Heart left ventricle (tissue), 13 donors: ENCODE measurements around the gene TCF23.

ENCODE experiments used
- POLR2A ChIP-seq, 2 donors: fragments of 450-650 bp; IDR thresholded peaks; one replicate each; pipeline ENCODE4 v1.6.1; 2017; ENCODE audit warnings: antibody characterized with exemption in 2 of 2, mild to moderate bottlenecking in 2 of 2, moderate library complexity in 2 of 2
- TF ChIP-seq, protein P1 (sequence below), 12 donors: fragments of 200-600 bp; sonication (generic) in 4 of 12; IDR thresholded peaks; one replicate each; pipeline versions ENCODE4 v1.5.0 to v1.8.0; 2018 to 2022; ENCODE audit warnings: antibody characterized with exemption in 12 of 12, mild to moderate bottlenecking in 5 of 12
- donor health status: ischemic (EF 13 %, LVEDD 7.1; RV severe dilation, severe dysfunction).
- donor health status: DM: no; HTN: yes; CAD: no.
- donor health status: DM: no; HTN: no; CAD: no.
- donor health status: ischemic (EF 25% LVEDD 6.9; RV normal size, moderate dysfunction).
- donor health status: ischemic (EF 25% LVEDD 5.7; RV mildly dilated, moderate dysfunction).
- donor health status: ischemic (EF 35%, LVEDD 5.7; RV mildly dilated, moderate dysfunction).
- donor health status: nonischemic (EF 11% LVEDD 7.7; RV severe dilation, severe dysfunction).
- donor health status: DM: yes; HTN: yes; CAD: no.
- donor health status: PGD.
- donor health status: ischemic (EF 29% LVEDD 5.4; RV normal size, mild dysfunction).
- donor health status: nonischemic (EF 23%, LVEDD 6.1; RV moderate dilation, normal function).

GRCh38 chr2:27177441-27178351 lies 28.9 kb downstream of the TCF23 start:
- no peak for TF ChIP-seq POLR2A (IDR thresholded peaks at IDR 0.05)
- TF ChIP-seq, protein P1, sequence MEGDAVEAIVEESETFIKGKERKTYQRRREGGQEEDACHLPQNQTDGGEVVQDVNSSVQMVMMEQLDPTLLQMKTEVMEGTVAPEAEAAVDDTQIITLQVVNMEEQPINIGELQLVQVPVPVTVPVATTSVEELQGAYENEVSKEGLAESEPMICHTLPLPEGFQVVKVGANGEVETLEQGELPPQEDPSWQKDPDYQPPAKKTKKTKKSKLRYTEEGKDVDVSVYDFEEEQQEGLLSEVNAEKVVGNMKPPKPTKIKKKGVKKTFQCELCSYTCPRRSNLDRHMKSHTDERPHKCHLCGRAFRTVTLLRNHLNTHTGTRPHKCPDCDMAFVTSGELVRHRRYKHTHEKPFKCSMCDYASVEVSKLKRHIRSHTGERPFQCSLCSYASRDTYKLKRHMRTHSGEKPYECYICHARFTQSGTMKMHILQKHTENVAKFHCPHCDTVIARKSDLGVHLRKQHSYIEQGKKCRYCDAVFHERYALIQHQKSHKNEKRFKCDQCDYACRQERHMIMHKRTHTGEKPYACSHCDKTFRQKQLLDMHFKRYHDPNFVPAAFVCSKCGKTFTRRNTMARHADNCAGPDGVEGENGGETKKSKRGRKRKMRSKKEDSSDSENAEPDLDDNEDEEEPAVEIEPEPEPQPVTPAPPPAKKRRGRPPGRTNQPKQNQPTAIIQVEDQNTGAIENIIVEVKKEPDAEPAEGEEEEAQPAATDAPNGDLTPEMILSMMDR (IDR thresholded peaks at IDR 0.05) = no peak
